Measurements from ENCODE around the gene ATOH8.

The ATOH8 gene

GRCh38 chr2:85770369-85770768 is 16.6 kb downstream of the ATOH8 start:
- TF ChIP-seq CTCF (IDR thresholded peaks at IDR 0.05; ENCODE audit: low read depth, low read length, missing control alignments) = no peak
- no peak for DNase-seq (ENCODE audit: low read depth)
- no peak overlapping the region for H3K4me3 ChIP-seq (ENCODE audit: low read depth, low read length)

- TF ChIP-seq CTCF (IDR thresholded peaks at IDR 0.05; ENCODE audit: low read depth, low read length, missing control alignments) = no peak
- no peak for DNase-seq (ENCODE audit: low read depth)
- H3K4me3 ChIP-seq (ENCODE audit: low read depth, low read length) = no peak overlapping the region
Observed at GRCh38 chr2:85770786-85771409, 17.1 kb downstream of the ATOH8 start.

- no peak for DNase-seq (ENCODE audit: low read depth)
- H3K4me3 ChIP-seq (ENCODE audit: low read depth, low read length) = no peak overlapping the region
- TF ChIP-seq CTCF (IDR thresholded peaks at IDR 0.05; ENCODE audit: low read depth, low read length, missing control alignments) = no peak
Observed at GRCh38 chr2:85771486-85771885, 17.7 kb downstream of the ATOH8 start.

- no peak for TF ChIP-seq CTCF (IDR thresholded peaks at IDR 0.05; ENCODE audit: low read depth, low read length, missing control alignments)
- H3K4me3 ChIP-seq (ENCODE audit: low read depth, low read length) = no peak overlapping the region
- DNase-seq (ENCODE audit: low read depth) = no peak
Observed at GRCh38 chr2:85772019-85772745, 18.4 kb downstream of the ATOH8 start.

- DNase-seq (ENCODE audit: low read depth) = no peak
- no peak overlapping the region for H3K4me3 ChIP-seq (ENCODE audit: low read depth, low read length)
- no peak for TF ChIP-seq CTCF (IDR thresholded peaks at IDR 0.05; ENCODE audit: low read depth, low read length, missing control alignments)
Observed at GRCh38 chr2:85772841-85773491, 19.2 kb downstream of the ATOH8 start.

- DNase-seq (ENCODE audit: low read depth) = no peak
- no peak overlapping the region for H3K4me3 ChIP-seq (ENCODE audit: low read depth, low read length)
- no peak for TF ChIP-seq CTCF (IDR thresholded peaks at IDR 0.05; ENCODE audit: low read depth, low read length, missing control alignments)
Observed at GRCh38 chr2:85773692-85774091, 19.9 kb downstream of the ATOH8 start.

Data from GM12864 (cell line).